Eye (tissue), 1 donor: Measurements from ENCODE around the gene TNXB.
A peak's percentile ranks its signal among the peaks of the same experiment; 100 is the strongest.
"Not testable (repeated sequence)": the region's sequence is repeated elsewhere in the genome, so short reads cannot be mapped to it uniquely, and the experiment has no call there.

Experiments used
- DNase-seq: peaks from one replicate; pipeline ENCODE4 v3.0.0-alpha.2; 2015

The TNXB gene

DNA sequence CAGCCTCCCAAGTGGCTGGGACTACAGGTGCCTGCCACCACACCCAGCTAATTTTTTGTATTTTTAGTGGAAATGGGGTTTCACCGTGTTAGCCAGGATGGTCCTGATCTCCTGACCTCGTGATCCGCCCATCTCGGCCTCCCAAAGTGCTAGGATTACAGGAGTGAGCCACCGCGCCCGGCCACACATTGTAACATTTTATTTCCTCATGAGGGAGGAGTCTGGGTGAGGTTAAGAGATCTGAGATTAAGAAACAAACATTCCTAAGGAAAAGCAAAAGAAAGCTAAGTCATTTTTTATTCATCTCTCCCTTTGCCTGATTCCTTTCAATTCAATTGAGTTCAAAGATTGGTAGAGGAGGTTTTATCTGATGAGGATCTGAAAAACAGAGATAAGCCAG, 35.1 kb upstream of the TNXB start:
- DNase-seq, result not testable (repeated sequence)

DNA sequence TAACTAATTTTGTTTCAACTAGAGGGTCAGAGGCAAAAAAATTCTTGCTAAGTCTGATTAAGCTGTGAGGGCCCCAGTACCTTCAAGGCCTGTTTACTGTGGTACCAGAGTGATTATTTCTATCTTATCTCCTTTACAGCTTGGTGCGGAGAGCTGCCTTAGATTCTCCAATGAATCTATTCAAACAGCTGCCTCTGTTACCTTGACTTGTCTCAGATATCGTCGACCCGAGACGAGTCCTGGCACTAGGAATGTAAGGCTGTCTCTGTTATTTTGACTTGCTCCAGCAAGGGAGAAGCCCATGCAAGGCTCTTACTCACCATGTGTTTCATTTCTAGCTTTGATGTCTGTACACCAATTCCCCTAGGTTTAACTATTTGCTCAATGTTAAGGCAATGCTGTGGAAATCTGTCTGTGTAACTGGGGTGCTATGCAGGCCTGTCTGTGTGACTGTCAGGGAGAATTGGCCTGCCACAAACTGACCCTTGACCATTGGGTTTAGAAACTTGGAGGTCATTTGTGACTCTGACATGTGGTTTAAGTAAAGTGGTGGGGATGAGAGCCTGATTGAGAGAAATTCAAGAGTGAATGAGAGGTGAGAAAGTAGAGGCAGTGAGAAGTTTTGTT, 31.4 kb upstream of the TNXB start:
- DNase-seq, result no peak

DNA sequence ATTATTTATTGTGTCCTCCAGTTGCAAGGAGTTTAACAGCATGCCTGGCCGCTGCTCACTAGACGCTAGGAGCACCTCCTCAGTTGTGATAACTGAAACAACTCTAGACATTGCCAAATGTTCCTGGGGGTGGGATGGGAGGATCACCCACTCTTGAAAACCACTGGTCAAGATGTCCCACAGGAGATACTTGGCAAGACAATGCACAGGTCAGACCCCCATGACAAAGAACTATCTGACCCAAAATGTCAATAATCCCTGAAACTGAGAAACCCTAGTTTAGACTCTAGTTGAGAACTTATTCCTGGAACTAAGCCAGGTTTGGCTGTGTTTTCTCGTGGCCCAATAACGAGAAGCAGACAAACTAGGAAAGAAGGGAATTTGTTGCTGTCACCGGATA, 30.5 kb upstream of the TNXB start:
- DNase-seq, result peak; percentile 43

DNA sequence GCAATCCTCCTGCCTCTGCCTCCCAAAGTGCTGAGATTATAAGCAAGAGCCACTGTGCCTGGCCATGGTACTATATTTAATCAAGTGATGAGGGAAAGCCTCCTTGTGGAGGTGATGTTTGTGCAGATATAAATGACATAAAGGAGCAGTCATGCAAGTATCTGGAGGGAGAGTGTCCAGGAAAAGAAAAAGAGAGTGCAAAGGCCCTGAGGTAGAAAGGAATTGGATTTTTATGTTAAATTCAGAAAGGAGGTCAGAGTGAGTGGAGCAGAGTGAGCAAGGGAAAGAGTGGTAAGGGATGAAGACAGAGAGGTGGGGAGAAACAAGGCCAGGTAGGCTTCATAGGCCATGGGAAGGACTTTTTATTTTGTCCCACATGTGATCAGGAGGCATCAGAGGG, 28.3 kb upstream of the TNXB start:
- DNase-seq, result no peak

DNA sequence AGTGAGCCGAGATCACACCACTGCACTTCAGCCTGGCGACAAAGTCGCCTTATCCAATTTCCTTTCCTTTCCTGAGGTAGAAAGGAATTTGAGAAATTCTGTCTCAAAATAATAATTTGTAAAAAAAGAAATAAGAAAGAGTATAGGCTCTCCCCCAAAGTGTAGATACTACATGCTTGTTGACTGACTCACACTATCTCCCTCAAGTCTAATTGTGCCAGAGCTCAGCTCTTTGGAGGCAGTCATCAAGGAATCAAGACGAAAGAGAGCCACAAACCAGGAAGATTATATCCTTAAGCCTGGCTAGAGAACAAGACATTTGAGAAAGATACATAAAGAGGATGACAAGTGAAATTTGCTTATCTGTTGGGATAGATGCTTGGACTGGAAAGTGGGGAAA, 24.6 kb upstream of the TNXB start:
- DNase-seq, result no peak

DNA sequence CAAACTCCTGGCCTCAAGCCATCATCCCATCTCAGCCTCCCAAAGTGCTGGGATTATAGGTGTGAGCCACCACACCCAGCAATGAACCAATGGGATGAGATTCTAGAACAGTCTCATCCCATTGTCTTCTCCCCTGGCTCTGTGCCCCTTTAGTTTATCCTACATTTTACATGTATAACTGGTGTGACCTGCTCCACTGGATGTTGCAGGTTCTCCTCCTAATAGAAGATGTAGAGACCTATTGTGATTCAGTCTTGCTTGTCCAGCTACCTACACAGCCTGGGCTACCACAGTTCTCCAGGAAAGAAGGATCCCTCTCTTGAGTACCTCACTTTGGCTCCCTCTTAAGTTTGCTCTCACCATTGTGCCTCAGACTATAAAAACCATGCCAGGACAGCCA, 23.0 kb upstream of the TNXB start:
- no peak for DNase-seq

DNA sequence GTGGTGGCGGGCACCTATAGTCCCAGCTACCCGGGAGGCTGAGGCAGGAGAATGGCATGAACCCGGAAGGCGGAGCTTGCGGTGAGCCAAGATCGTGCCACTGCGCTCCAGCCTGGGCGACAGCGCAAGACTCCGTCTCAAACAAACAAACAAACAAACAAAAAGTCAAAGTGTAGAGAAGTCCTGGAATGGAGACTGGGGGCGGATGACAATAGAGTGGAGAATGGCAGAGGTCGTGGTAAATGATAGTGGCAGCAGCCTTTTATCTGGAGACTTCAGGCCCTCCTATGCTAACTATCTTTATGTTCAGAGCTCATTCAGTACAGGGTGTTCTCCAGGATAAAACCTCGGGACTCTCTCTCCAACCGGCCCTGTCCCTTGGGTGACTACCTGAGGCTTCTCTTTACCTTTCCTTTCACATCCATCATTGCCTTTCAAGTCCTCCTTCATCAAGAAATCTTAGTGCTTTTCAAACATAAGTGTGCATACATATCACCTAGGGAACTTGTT, 22.4 kb upstream of the TNXB start:
- DNase-seq, result no peak

DNA sequence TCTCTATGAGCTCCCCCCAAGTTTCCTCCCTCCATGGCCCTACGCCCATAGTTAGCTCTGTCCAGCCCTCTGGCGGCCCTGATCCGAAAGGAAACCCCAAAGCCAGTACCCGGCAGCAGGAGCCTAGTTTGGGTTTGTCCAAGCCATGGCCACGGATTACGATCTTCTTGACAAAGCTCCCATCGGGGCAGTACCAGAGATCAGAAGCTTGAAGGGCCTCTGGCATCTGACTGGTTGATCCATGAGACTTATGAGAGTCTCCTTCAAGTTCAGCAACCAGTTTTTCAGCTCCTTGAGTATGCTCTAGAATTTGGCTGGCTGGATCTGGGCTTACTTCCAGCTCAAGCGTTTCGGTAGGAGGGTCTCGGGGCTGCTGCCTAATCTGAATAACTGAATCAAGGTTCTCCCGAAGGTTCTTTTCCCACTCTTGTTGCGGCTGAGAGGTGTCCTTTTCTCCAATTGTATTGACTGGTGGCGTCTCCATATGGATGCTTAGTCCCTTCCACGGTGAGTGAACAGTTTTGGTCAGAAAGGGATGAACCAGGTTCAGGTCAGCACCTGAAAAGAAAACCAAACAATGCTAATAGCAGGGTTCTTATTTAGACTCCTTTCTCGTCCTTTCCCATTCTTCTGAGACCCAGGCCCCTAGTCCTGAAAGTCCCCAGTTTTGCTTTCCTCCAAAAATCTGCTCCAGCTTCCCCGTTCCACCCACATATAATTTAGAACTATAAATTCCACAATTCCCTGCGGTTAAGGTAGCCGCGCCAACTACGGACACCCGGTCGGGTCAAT, 20.4 kb upstream of the TNXB start:
- DNase-seq, result peak; percentile 45

DNA sequence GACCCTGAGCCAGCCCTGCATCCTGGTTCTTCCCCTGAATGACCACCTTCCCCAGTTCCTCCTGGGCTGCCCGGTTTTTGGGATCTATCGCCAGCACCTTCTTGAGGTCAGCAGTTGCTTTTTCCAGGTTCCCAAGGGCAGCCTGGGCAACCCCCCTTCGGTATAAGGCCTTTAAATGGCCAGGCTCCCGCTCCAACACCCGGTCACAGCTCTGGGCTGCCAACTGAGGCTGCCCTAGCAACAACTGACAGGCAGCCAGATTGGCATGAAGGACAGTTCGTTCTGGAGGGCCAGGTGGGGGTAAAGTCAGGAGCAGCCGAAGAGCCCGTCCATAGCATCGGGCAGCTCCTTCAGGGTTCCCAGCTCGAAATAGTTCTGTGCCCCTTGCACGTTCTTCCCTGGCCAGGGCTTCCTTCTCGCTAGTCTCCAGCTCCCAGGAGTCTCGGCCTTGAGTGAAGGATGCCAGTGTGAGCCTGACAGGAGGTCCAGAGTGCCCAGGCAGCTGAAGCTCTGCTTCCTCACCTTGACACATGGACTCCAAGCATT, 19.7 kb upstream of the TNXB start:
- no peak for DNase-seq

DNA sequence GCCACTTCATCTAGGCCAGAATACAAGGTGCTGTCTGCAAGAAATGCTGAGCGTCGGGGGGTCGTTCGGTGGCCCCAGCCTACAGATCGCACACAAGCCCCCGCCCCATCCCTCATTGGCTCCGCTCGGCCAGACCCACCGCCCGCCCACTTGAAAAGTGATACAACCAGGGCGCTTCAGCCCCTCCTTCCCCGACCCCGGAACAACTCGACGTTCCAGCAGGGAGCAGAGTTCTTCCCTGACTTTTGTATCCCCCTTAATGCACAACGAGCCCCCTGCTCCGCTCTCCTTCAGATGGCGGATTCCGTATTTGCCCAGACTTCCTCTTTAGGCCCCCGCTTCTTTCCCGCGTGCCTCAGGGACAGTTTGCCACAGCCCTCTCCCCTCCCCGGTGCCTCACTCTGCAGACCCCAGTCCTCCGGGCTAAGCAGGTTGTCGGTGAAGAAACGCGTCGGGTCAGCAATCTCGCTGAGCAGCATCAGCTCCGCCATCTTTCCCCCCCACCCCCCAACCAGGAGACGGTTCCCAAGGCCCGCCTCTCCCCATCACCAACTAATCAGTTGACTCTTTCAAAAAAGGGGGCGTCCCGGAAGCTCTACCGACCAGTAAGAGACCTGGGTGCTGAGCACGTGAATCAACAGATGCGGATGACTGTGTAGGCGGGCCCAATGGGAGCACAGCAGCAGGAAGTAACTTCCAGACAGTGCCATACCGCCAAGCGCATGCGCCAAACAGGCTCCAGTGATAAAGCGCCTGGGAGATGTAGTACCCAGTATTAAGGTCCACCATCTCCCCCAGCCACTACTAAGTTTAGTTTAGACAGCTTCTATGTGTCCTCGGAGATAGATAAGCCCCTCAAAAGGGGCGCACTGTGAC, 18.8 kb upstream of the TNXB start, which contains the start of gene ATF6B:
Gene ATF6B (minus strand): TSS at position 530 of the 876 bp plus-strand sequence. CDS start 39 bp downstream, at position 491.
- DNase-seq, result peak; percentile 99

DNA sequence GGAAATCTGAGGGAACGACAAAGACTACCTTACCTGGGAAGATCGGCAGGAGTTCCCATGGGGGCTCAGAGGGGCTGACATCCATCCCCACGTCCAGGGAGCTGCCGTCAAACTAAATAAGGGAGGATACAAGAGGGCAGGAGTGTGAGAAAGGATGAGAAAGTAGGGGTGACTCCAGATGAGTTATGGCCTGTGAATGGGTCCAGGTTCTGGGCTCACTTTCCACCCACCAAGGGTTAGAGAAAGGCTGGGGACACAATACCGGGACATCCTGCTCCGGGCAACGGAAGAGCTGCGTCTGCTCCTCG, 18.2 kb upstream of the TNXB start:
- no peak for DNase-seq

DNA sequence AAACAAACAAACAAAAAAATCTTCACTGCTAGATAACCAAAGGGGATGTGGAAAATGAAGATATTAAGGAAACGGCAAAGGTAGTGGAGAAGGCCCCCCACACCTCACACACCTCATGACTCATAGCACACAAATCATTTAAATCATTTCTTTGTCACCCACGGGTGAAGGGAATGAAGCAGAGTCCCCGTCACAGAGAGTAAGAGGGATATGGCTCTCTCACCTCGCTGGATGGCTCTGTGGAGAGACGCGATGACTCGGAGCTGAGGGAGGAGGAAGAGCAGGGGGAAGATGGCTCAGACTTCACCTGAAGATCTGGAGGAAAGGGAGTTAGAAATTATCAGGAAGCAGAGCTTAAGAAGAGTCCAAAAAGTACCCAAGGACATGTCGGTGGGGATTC, 17.7 kb upstream of the TNXB start:
- DNase-seq, result no peak

DNA sequence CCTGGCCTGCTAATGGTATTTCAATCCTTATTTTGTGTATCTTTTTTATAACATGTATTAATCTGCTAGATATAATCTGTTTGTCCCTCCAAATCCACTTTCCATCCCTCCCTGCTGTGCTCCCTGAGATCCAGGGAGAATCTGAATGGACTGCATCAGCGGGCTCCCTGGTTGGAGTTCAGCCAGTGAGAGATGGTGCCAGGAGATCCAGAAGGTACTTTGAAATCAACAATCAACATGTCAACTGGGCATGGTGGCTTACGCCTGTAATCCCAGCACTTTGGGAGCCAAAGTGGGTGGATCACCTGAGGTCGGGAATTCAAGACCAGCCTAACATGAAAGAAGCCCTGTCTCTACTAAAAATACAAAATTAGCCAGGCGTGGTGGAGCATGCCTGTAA, 14.5 kb upstream of the TNXB start:
- no peak for DNase-seq

DNA sequence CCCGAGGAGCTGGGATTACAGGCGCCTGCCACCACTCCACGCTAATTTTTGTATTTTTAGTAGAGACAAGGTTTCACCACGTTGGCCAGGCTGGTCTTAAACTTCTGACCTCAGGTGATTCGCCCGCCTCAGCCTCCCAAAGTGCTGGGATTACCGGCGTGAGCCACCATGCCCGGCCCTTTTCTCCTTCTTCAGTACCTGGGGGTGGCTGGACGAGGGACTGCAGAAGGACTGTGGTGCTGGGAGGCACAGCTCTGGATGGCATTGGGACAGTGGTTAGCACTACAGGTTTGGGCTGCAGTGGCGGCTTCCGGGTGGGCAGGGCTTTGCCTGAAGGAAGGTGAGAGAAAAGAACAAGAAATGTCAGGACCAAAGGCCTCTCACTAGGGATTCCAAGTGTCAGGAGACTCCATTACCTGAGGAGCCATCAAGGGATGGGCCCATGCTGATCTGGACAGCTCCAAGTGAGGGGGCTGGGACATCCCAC, 11.5 kb upstream of the TNXB start:
- DNase-seq, result no peak

DNA sequence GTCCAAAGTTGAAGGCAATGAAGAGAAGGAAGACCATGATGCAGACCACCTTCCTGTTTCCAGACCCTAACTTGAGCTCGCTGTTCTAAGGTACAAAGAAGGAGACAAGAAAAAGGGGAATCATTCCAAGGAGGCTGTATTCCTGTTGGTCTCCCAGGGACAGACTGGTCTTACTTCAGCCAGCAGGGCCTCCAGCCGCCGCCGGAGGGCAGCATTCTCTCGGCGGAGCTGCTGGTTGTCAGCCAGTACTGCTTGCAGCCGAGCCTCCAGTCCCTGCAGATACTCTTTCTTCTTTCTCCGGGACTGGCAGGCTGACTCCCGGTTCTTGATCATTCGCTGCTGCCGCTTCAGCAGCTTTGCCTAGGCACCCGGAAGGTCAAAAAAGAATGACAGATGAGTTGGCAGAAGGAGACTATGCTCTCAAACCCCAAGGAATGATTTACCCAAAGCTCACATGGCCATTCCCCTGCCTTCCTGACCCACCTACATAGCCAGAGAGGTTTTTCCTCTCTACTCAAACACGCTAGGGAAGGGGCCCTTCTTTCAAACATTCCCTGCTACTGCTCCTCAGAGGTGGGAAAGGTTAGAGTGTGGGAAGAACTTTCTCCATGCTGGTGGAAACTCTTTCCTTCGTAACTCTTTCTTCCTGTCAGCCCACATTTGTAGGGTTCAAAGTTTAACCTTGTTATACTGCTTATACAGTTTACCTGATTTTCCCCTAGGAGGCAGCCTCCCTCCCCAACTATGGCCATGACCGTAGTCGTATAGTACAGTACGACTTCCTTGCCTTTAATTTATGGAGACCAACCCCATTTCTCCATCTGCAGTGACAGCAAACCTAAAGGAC, 9.9 kb upstream of the TNXB start:
- DNase-seq, result peak; percentile 92

DNA sequence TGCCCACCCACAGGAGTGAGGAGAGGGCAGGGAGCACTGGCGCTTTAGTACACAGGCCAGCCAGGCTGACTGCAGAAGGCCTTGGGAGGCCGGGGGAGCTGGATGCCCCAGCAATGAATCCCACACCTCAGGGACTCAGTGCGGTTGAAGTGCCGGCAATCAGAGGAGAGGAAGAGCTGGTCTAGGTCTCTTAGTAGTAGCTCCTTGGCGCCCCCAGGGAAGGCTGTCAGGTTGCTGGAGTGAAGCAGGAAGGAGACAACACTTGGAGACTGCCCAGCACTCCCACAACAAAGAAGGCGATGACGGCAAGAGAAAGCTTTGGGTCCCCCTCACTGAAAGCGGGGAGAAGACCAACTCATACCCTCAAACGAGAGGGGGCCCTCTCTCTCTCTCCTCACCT, 8.3 kb upstream of the TNXB start:
- no peak for DNase-seq

DNA sequence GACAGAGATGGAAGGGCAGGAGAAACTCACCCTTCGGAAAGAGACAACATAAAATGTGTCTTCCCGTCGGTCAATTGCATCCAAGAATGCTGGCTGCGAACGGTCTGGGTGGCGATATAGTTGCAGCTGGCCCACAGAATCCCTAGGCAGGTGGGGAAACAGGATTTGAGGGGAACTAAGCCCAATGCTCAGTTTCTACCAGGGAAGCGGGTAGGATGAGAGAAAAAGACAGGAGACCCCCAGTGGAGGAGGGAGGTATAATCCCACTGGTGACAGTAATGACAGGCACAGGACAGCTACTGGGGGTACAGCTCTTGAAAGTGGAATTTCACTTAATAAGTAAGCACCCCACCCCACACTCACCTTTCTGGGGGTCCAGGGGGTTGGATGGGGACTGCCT, 7.5 kb upstream of the TNXB start:
- peak; percentile 45 for DNase-seq

DNA sequence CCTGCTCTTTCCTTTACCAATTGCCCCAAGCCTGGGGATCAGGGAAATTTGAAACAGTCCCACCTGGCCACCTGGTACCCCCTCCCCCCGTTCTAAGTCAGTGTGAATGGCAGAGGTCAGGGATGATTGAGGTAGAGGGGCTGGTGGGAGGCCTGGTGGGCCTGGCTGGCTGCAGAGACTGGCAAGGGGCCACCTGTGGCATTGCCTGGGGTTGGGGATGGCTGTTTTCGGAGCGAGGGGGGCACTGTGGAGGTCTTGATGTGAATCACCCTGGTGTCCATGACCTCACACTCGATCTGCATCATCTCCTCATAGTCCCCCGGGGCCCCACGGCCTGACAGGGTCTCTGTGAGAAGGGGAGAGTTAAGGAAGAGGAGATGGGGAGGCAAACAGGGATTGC, 6.5 kb upstream of the TNXB start:
- DNase-seq, result no peak

DNA sequence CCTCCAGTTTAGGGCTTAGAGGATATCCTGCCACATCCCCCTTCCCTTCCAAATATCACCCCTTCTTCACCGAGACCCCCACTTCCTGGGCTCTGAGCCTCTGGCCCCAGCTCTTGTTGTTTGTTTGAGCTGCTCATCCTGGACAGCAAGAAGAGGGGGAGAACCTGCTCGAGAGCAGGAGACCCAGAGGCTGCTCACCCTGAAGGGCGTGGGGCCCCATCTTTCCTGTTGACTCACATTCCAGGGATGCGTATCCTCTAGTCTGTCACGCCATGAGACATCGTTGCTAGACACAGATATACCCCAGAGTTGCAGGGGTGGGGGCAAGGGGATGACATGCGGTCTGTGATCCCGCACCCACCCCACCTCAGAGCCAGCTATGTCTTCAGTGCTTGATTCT, 5.7 kb upstream of the TNXB start:
- DNase-seq, result peak; percentile 39

DNA sequence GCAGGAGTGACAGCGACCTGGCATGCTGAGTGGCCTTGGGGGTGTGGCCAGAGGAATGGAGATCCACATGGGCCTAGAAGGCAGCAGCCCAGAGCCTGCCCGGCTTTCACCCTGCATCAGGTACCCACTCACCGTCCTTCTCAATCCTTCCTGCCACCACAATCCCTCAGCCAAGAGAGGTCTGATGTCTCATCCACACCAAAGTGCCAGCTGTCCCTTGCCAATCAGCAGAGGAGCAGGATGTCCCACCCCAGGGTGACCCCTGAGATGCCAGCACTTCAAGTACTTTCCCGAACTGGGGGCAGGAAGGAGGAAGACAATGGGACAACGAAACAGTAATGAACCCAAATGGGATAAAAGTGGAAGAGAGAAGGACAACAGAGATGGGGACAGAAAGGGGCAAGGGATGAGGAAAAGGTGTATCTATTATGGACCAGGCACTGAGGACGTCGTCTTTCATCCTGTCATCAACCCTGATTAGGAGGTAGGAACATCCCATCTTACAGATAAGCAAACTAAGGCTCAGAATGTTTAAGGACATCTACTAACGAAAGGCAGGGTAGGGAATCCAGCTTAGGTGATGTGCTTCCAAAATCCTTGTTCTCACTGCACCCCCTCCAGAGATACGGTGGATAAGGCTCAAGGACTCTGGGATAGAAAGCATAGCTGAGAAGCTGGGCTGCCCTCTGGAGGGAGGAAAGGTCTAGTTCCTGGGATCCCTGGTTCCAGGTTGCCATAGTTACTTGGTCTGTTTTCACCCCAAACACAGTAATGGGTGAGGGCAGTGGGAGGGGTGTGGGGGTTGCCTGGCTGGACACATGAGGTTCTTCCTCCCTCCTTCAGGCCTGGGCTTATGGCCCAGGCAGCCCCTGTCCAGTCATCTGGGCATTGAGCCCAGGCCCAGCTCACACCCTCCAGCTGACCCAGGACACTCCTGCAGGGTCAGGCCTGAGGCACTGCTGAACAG, 4.5 kb upstream of the TNXB start:
- peak; percentile 57 for DNase-seq

DNA sequence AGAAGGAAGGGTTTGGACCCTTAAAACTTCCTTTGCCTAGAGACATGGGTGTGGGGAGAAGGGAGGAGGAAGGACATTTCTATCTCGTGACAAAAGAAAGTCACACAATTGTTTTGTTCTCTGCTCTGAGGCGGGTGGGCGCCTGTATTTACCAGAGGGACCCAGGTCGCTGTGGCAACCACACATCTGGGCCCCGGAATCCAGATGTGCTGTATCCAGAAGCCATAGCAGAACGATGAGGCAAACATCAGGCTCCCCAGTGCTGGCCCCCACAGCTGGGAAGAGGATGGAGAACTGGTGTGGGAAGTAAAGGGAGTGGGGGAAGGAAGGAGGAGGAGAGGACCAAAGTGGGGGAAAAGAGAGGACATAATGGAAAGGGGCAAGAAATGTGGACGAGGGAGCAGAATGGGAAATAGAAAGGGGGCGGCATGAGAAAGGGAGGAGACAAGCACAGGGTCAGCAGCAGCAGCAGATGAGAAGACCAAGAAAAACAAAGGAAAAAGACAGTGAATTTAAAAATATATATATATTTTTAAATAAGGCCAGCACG, 3.4 kb upstream of the TNXB start:
- peak; percentile 67 for DNase-seq
